PC-3 (cell line): ENCODE results near the gene KIF3A. TPM values are rescaled to one million over a fixed set of nuclear protein-coding genes. Genes with fewer than 3 reads are reported as not detected.

Experiments used
- ATAC-seq: fragments of 200-7000 bp; cut with Tn5 transposase; 2 replicates; pipeline ENCODE4 v1.9.1; 2020; ENCODE audit warnings: mild to moderate bottlenecking, moderate library complexity
- BruUV-seq: library from RNA; stranded (reverse); fragments of 400-500 nt; replicated peaks from 2 replicates; lab custom pipeline; 2021; lab: Mats Ljungman, UMichigan
- CTCF ChIA-PET: fragments of 300-600 bp; sonication (Branson Sonifier 250); formaldehyde crosslinking; loops from one replicate; lab custom pipeline; 2022; ENCODE audit warnings: antibody characterized with exemption; lab: Charles Lee
- POLR2A ChIA-PET: fragments of 300-600 bp; sonication (Branson Sonifier 250); formaldehyde crosslinking; loops from one replicate; lab custom pipeline; 2022; ENCODE audit warnings: antibody characterized with exemption; ENCODE audit not compliant: unreplicated experiment; lab: Charles Lee
- DNase-seq: peaks from one replicate; pipeline ENCODE4 v3.0.0-alpha.2; 2015
- H2AFZ ChIP-seq: fragments of 300-600 bp; sonication (generic); 2 replicates; pipeline ENCODE4 v1.6.0; 2016; ENCODE audit warnings: antibody characterized with exemption, low read length
- H3F3A ChIP-seq: fragments of 300-600 bp; sonication (generic); one replicate; pipeline ENCODE4 v1.6.0; 2017; ENCODE audit warnings: antibody characterized with exemption, low read length, control low read depth, mild to moderate bottlenecking; ENCODE audit not compliant: unreplicated experiment
- H3K27ac ChIP-seq: fragments of 300-600 bp; sonication (generic); 2 replicates; pipeline ENCODE4 v1.5.1; 2016; ENCODE audit warnings: mild to moderate bottlenecking, low read length
- H3K27me3 ChIP-seq: fragments of 300-600 bp; sonication (generic); 2 replicates; pipeline ENCODE4 v1.6.1; 2016; ENCODE audit warnings: low read length, mixed read lengths
- H3K36me3 ChIP-seq: fragments of 300-600 bp; sonication (generic); 2 replicates; pipeline ENCODE4 v1.6.1; 2016; ENCODE audit warnings: low read depth, mixed run types, low read length, mixed read lengths
- H3K4me1 ChIP-seq: fragments of 300-600 bp; sonication (generic); 2 replicates; pipeline ENCODE4 v1.5.1; 2016; ENCODE audit warnings: low read length; ENCODE audit not compliant: insufficient read depth
- H3K4me2 ChIP-seq: fragments of 300-600 bp; sonication (generic); 2 replicates; pipeline ENCODE4 v1.6.0; 2016; ENCODE audit warnings: low read length
- H3K4me3 ChIP-seq: fragments of 300-600 bp; sonication (generic); 2 replicates; pipeline ENCODE4 v1.5.1; 2016; ENCODE audit warnings: mild to moderate bottlenecking, low read length, mixed read lengths
- H3K79me2 ChIP-seq: fragments of 300-600 bp; sonication (generic); 2 replicates; pipeline ENCODE4 v1.6.1; 2017; ENCODE audit warnings: low read length, mixed read lengths
- H3K9ac ChIP-seq: fragments of 300-600 bp; sonication (generic); 2 replicates; pipeline ENCODE4 v1.6.0; 2016; ENCODE audit warnings: mild to moderate bottlenecking, low read length
- H3K9me2 ChIP-seq: fragments of 300-600 bp; sonication (generic); replicated peaks from 2 replicates; pipeline ENCODE4 v1.6.1; 2016; ENCODE audit warnings: mixed run types, low read length, mixed read lengths
- H3K9me3 ChIP-seq: fragments of 300-600 bp; sonication (generic); 2 replicates; pipeline ENCODE4 v1.6.1; 2016; ENCODE audit warnings: low read length, mixed read lengths
- H4K20me1 ChIP-seq: fragments of 300-600 bp; sonication (generic); 2 replicates; pipeline ENCODE4 v1.6.1; 2016; ENCODE audit warnings: low read length, mixed read lengths
- EZH2 ChIP-seq: fragments of 300-600 bp; sonication (generic); IDR thresholded peaks from one replicate; pipeline ENCODE4 v1.6.1; 2017; ENCODE audit warnings: antibody characterized with exemption, mild to moderate bottlenecking, low read length; ENCODE audit not compliant: unreplicated experiment
- EZH2phosphoT487 ChIP-seq: fragments of 300-600 bp; sonication (generic); IDR thresholded peaks from 2 replicates; pipeline ENCODE4 v1.6.1; 2018; ENCODE audit warnings: mild to moderate bottlenecking, antibody characterized with exemption, low read length, borderline replicate concordance
- intact Hi-C: fragments of 100-400 bp; cut with micrococcal nuclease; formaldehyde crosslinking; loops from 2 replicates; pipeline ENCODE4 v1.9.0; 2023
- total RNA-seq: library from RNA; depleted of rRNA; stranded (reverse); fragments of >200 nt; gene quantifications from 2 replicates; pipeline ENCODE4 v1.2.3, GENCODE V29; 2014
- TF ChIP-seq, protein P1 (sequence below): fragments of 300-600 bp; sonication (generic); conservative IDR thresholded peaks from 2 replicates; pipeline ENCODE4 v1.5.1; 2017; ENCODE audit warnings: antibody characterized with exemption, low read depth, mild to moderate bottlenecking, low read length

Gene KIF3A
- total RNA-seq, 1 experiment from 2014 or later = 5.7 TPM

DNA sequence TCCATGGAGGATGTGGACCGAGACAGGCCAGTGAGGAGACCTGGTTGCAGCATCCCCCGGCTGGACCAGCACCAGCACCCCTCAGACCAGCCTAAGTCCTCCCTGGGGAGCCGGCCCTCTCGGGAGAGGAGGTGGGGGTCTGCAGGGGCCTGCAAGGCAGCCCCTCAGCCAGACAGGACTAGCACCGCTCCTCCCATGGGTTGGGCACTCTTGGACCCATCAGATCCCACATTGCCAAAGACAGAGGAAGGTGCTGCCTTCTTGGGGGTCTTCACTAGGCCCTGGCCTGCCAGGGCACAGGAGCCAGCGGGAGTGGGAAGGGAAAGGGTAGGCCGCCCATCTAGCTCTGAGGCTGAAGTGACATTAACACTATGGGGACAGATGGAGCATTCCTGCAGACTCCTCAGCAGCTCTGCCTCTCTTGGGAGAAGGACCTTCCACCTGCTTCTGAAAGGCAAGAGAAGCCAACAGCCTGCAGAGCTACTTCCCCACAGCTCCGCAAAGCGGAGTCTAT is 72.6 kb downstream of the KIF3A start:
- intact Hi-C loops = no loop called here
- no peaks in the 10 kb centered on the region for H3K36me3 ChIP-seq
- ChIA-PET CTCF (no interaction called here), POLR2A (no interaction called here)
- H3K9ac ChIP-seq = no peak overlapping the region
- H3K79me2 ChIP-seq = no peaks in the 10 kb centered on the region
- H3K27ac ChIP-seq = no peak overlapping the region
- no peaks in the 10 kb centered on the region for H3K9me2 ChIP-seq
- no peak overlapping the region for H3K4me3 ChIP-seq
- no TSS peak for BruUV-seq
- H4K20me1 ChIP-seq = no peaks in the 10 kb centered on the region
- no peak overlapping the region for H3K4me2 ChIP-seq
- H3K9me3 ChIP-seq = no peaks in the 10 kb centered on the region
- no peaks in the 10 kb centered on the region for H3F3A ChIP-seq
- no peaks in the 10 kb centered on the region for H3K27me3 ChIP-seq
- no peak overlapping the region for H2AFZ ChIP-seq
- DNase-seq (no peak), ATAC-seq (no peak)
- no peak for TF ChIP-seq EZH2
- no peak for TF ChIP-seq EZH2phosphoT487
- no peaks in the 10 kb centered on the region for H3K4me1 ChIP-seq

DNA sequence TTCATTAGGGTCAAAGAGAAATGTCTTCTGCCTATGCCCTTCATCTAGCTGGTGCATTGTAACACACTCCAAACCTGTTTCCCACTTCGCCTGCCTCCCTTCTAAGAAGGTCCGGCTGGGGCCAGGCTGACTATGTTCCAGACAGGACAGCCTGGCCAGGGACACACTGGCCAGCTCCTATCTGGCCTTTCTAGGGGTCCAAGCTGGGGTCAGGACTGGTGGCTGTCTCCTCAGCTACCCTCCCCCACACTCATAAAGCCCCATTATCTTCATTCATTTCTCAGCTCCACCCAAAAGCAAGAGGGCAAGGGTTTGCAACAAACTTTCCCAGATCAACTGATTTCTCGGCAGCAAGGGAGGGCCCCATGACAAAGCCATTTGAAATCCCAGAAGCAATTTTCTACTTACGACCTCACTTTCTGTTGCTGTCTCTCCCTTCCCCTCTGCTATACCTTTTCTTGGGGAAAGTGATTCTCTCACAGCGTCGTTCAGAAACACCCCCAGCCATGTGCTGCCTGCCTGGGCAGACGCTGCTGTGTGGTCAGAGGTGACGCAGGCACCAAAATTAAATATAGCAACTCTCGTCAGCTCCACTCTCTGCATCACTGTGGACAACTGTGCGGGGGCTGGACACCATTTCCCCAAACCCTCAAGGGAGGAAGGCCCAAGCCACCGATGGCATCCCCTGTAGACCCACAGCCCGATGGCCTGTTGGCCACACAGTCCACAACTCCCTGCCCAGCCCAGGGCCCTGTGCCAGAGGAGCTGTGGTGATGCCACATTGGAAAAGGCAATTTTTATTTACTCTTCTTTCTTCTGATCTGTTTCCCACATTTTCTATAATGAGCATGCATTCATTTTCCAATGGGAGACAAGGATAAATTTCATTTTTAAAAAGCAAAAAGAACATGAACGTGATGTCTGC is 73.3 kb downstream of the KIF3A start:
- ChIA-PET CTCF (no interaction called here), POLR2A (no interaction called here)
- BruUV-seq = no TSS peak
- Histone ChIP-seq H3K79me2 (no peaks in the 10 kb centered on the region), H3K4me1 (no peaks in the 10 kb centered on the region), H2AFZ (no peak overlapping the region), H3K9ac (no peak overlapping the region), H3K4me3 (no peak overlapping the region), H3K9me3 (no peaks in the 10 kb centered on the region), H3K27ac (no peak overlapping the region), H4K20me1 (no peaks in the 10 kb centered on the region), H3K36me3 (no peaks in the 10 kb centered on the region), H3K27me3 (no peaks in the 10 kb centered on the region), H3F3A (no peaks in the 10 kb centered on the region), H3K4me2 (no peak overlapping the region), H3K9me2 (no peaks in the 10 kb centered on the region)
- ATAC-seq (no peak), DNase-seq (no peak)
- TF ChIP-seq, protein P1, sequence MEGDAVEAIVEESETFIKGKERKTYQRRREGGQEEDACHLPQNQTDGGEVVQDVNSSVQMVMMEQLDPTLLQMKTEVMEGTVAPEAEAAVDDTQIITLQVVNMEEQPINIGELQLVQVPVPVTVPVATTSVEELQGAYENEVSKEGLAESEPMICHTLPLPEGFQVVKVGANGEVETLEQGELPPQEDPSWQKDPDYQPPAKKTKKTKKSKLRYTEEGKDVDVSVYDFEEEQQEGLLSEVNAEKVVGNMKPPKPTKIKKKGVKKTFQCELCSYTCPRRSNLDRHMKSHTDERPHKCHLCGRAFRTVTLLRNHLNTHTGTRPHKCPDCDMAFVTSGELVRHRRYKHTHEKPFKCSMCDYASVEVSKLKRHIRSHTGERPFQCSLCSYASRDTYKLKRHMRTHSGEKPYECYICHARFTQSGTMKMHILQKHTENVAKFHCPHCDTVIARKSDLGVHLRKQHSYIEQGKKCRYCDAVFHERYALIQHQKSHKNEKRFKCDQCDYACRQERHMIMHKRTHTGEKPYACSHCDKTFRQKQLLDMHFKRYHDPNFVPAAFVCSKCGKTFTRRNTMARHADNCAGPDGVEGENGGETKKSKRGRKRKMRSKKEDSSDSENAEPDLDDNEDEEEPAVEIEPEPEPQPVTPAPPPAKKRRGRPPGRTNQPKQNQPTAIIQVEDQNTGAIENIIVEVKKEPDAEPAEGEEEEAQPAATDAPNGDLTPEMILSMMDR = no peak
- TF ChIP-seq EZH2 (no peak), EZH2phosphoT487 (no peak)
- intact Hi-C loops = no loop called here

GRCh38 chr5:132662925-132663770 is 74.2 kb downstream of the KIF3A start:
- TF ChIP-seq EZH2 (no peak), EZH2phosphoT487 (no peak)
- TF ChIP-seq, protein P1 = no peak

More at GRCh38 chr5:132662925-132663770, 74.2 kb downstream of the KIF3A start:
- Histone ChIP-seq H3K36me3 (no peaks in the 10 kb centered on the region), H4K20me1 (no peaks in the 10 kb centered on the region), H3K27ac (no peak overlapping the region), H3K9me3 (no peaks in the 10 kb centered on the region), H2AFZ (no peak overlapping the region), H3K27me3 (no peaks in the 10 kb centered on the region), H3K79me2 (no peaks in the 10 kb centered on the region), H3K4me2 (no peak overlapping the region), H3K9ac (no peak overlapping the region), H3K9me2 (no peaks in the 10 kb centered on the region), H3K4me1 (no peaks in the 10 kb centered on the region), H3F3A (no peaks in the 10 kb centered on the region), H3K4me3 (no peak overlapping the region)
- ChIA-PET CTCF (no interaction called here), POLR2A (no interaction called here)
- BruUV-seq = no TSS peak
- DNase-seq = no peak
- intact Hi-C loops = no loop called here
- ATAC-seq = no peak
